Astrocyte of the spinal cord (primary cell): ENCODE measurements around the gene RAB11B.
"Not testable (repeated sequence)": the region's sequence is repeated elsewhere in the genome, so short reads cannot be mapped to it uniquely, and the experiment has no call there.

Source experiments
- DNase-seq: peaks from one replicate; pipeline ENCODE4 v3.0.0; 2011; ENCODE audit warnings: low read depth, low spot score
- H3K4me3 ChIP-seq: 2 replicates; pipeline ENCODE4 v1.5.1; 2011; ENCODE audit warnings: low read depth, mild to moderate bottlenecking, low read length, moderate library complexity
- CTCF ChIP-seq: IDR thresholded peaks from 2 replicates; pipeline ENCODE4 v1.5.1; 2012; ENCODE audit warnings: low read depth, mild to moderate bottlenecking, low read length, inconsistent platforms
- in situ Hi-C: cut with HindIII; loops from 2 replicates; pipeline ENCODE4 v1.10.0; 2017; ENCODE audit warnings: low sequenced_read_pairs

The RAB11B gene

DNA sequence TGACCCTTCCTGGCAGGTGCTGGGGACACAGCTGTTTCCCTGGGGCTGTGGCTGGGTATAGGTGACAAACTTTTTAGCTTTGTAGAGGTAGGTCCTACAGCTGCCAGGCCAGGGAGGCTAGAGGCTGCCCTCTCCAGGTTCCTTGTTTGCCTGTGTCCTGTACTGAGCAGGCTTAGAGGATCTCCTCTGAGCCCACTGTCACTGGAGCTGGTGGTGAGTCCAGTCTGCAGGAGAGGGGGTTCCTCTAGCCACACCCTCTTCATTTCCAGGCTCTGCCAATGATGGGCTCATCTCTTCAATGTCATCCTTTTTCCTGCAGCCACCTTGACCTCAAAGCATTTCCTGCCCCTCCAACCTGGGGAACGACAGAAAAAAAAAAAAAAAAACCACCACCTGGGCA, 12.6 kb upstream of the RAB11B start:
- H3K4me3 ChIP-seq, result no peak overlapping the region
- no peak for DNase-seq
- in situ Hi-C loops, result no loop called here
- no peak for TF ChIP-seq CTCF

DNA sequence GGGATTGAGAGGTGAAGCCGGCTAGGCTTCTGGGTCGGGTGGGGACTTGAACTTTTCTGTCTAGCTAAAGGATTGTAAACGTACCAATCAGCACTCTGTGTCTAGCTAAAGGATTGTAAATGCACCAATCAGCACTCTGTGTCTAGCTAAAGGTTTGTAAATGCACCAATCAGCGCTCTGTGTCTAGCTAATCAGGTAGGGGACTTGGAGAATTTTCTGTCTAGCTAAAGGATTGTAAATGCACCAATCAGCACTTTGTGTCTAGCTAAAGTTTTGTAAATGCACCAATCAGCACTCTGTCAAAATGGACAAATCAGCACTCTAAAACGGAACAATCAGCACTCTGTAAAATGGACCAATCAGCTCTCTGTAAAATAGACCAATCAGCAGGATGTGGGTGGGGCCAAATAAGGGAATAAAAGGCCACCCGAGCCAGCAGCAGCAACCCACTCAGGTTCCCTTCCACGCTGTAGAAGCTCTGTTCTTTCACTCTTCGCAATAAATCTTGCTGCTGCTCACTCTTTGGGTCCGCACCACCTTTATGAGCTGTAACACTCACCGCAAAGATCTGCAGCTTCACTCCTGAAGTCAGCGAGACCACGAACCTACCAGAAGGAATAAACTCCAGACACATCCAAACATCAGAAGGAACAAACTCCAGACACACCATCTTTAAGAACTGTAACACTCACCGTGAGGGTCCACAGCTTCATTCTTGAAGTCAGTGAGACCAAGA, 10.8 kb upstream of the RAB11B start:
- in situ Hi-C loops, DNase-seq, H3K4me3 ChIP-seq: not testable (repeated sequence)

DNA sequence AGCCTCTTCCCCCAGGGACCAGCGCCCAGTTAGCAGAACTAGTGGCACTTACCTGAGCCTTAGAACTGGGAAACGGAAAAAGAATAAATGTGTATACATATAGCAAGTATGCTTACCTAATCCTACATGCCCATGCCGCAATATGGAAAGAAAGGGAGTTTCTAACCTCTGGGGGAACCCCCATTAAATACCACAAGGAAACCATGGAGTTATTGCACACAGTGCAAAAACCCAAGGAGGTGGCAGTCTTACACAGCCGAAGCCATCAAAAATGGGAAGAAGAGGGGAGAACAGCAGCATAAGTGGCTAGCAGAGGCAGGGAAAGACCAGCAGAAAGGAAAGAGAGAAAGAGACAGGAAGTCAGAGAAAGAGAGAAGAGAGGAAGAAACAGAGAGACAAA, 5.6 kb upstream of the RAB11B start:
- in situ Hi-C loops, DNase-seq, H3K4me3 ChIP-seq: not testable (repeated sequence)

- in situ Hi-C loops, H3K4me3 ChIP-seq, DNase-seq: not testable (repeated sequence)
Measured at GRCh38 chr19:8385103-8385502, 5.1 kb upstream of the RAB11B start.

- H3K4me3 ChIP-seq, in situ Hi-C loops, DNase-seq: not testable (repeated sequence)
Measured at GRCh38 chr19:8385566-8385965, 4.6 kb upstream of the RAB11B start.

GRCh38 chr19:8386419-8386818, 3.7 kb upstream of the RAB11B start:
- in situ Hi-C loops, DNase-seq, H3K4me3 ChIP-seq: not testable (repeated sequence)

DNA sequence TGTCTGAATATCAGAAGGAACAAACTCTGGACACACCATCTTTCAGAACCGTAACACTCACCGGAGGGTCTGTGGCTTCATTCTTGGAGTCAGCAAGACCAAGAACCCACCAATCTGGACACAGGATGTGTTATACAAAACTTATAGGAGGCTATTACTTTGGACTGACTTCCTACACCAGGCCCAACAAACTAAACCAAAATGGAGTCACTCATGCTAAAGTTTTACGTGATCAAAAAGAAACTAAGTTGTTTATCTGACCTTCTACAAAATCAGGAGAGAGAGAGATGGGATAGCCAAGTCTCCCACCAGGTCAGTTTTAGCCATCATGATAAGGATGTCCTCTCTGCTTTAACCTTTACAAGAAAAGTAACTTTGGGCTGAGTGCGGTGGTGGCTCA, 3.2 kb upstream of the RAB11B start:
- TF ChIP-seq CTCF, result no peak
- no peak overlapping the region for H3K4me3 ChIP-seq
- DNase-seq, result no peak
- in situ Hi-C loops, result no loop called here

- in situ Hi-C loops, result no loop called here
- DNase-seq, result no peak
- TF ChIP-seq CTCF, result no peak
- H3K4me3 ChIP-seq, result no peak overlapping the region
Measured at GRCh38 chr19:8387688-8388611, 2.2 kb upstream of the RAB11B start.

DNA sequence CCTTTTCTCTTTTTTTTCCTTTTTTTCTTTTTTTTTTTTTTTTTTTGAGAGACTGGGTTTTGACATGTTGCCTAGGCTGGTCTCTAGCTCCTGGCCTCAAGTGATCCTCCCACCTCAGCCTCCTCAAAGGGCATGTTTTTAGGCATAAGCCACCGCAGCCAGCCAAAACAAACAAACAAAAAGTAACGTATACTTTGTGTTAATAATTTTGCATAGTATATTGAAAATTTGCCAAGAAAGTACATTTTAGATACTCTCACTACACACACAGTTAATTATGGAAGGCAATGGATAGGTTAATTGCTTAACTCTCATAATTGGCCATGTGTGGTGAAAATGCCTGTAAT, 1.6 kb upstream of the RAB11B start:
- DNase-seq, result no peak
- in situ Hi-C loops, result no loop called here
- TF ChIP-seq CTCF, result no peak
- no peak overlapping the region for H3K4me3 ChIP-seq
